Thyroid gland (tissue), 4 donors: Measurements from ENCODE around the gene ZNF625. TPM values are rescaled to one million over a fixed set of nuclear protein-coding genes. Genes with fewer than 3 reads are reported as not detected.
"Not testable (repeated sequence)": the region's sequence is repeated elsewhere in the genome, so short reads cannot be mapped to it uniquely, and the experiment has no call there.

ENCODE experiments used
- DNase-seq, 2 donors: peaks; one replicate each; pipeline ENCODE4 v3.0.0-alpha.2; 2019
- H3K27ac ChIP-seq, 3 donors: fragments of 200-600 bp; sonication (generic); 1 replicate in 2 of 3; 2 replicates in 1 of 3; pipeline ENCODE4 v1.5.1; 2016 to 2019; ENCODE audit warnings: mild to moderate bottlenecking in 1 of 3, moderate library complexity in 1 of 3
- H3K27me3 ChIP-seq: fragments of 200-600 bp; sonication (generic); one replicate; pipeline ENCODE4 v1.5.1; 2019
- H3K36me3 ChIP-seq, 2 donors: fragments of 200-600 bp; sonication (generic); one replicate each; pipeline ENCODE4 v1.5.1; 2016 to 2019
- H3K4me1 ChIP-seq, 2 donors: fragments of 200-600 bp; sonication (generic); one replicate each; pipeline ENCODE4 v1.5.1; 2017 to 2019
- H3K4me3 ChIP-seq, 3 donors: fragments of 200-600 bp; sonication (generic); replicated peaks in 1 of 3; 1 replicate in 2 of 3; 2 replicates in 1 of 3; pipeline ENCODE4 v1.5.1; 2016; ENCODE audit warnings: mild to moderate bottlenecking in 1 of 3
- H3K9me3 ChIP-seq: fragments of 200-600 bp; sonication (generic); one replicate; pipeline ENCODE4 v1.5.1; 2017
- POLR2A ChIP-seq, 2 donors: fragments of 450-650 bp; IDR thresholded peaks; one replicate each; pipeline ENCODE4 v1.6.1; 2017; ENCODE audit warnings: antibody characterized with exemption in 2 of 2, mild to moderate bottlenecking in 2 of 2, moderate library complexity in 1 of 2
- WGBS, 2 donors: methylation state at CpG; one replicate each; pipeline ENCODE4 v1.1.5; 2017; 5-methylcytosine and 5-hydroxymethylcytosine counted together
- intact Hi-C: fragments of 100-400 bp; cut with DNase I; formaldehyde crosslinking; loops from one replicate; pipeline ENCODE4 v1.15.1; 2023
- small RNA-seq: library from RNA; depleted of rRNA; stranded (forward); fragments of <200 nt; gene quantifications from one replicate; pipeline ENCODE3, GENCODE V24; 2016
- total RNA-seq, 4 donors: library from RNA; depleted of rRNA; stranded (reverse); fragments of >200 nt; gene quantifications; one replicate each; pipeline ENCODE4 v1.2.3, GENCODE V29; 2016
- TF ChIP-seq, protein P1 (sequence below), 6 experiments: fragments of 200-600 bp in 3 of 6; fragments of 450-650 bp in 3 of 6; sonication (generic) in 3 of 6; IDR thresholded peaks; one replicate each; pipeline ENCODE4 v1.5.1; 2016 to 2019; ENCODE audit warnings: antibody characterized with exemption in 6 of 6, mild to moderate bottlenecking in 2 of 6, inconsistent platforms in 1 of 6, moderate library complexity in 1 of 6

Gene ZNF625
- total RNA-seq, 4 donors from 2014 or later: 5.5 to 12.2 (median 11.5) TPM

DNA sequence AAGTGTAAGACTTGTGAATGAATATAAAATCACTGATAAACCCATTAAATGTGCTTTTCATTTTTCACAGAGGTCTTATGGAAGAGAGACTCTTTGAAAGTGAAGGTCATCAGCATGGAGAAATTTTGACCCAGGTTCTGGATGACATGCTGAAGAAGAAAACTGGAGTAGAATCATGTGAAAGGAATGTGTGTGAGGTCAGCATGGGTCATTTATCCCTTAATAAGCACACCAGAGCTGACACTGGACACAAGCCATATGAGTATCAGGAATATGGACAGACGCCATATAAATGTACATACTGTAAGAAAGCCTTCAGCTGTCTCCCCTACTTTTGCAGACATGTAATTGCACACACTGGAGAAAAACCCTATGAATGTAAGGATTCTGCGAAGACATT, 45.4 kb downstream of the ZNF625 start:
- no peak overlapping the region for H3K27ac ChIP-seq
- no peaks in the 10 kb centered on the region for H3K36me3 ChIP-seq
- H3K4me3 ChIP-seq: no peak overlapping the region
- H3K27me3 ChIP-seq: no peaks in the 10 kb centered on the region
- no peaks in the 10 kb centered on the region for H3K9me3 ChIP-seq
- intact Hi-C loops: no loop called here
- DNase-seq: no peak
- H3K4me1 ChIP-seq: no peaks in the 10 kb centered on the region
- TF ChIP-seq, protein P1, sequence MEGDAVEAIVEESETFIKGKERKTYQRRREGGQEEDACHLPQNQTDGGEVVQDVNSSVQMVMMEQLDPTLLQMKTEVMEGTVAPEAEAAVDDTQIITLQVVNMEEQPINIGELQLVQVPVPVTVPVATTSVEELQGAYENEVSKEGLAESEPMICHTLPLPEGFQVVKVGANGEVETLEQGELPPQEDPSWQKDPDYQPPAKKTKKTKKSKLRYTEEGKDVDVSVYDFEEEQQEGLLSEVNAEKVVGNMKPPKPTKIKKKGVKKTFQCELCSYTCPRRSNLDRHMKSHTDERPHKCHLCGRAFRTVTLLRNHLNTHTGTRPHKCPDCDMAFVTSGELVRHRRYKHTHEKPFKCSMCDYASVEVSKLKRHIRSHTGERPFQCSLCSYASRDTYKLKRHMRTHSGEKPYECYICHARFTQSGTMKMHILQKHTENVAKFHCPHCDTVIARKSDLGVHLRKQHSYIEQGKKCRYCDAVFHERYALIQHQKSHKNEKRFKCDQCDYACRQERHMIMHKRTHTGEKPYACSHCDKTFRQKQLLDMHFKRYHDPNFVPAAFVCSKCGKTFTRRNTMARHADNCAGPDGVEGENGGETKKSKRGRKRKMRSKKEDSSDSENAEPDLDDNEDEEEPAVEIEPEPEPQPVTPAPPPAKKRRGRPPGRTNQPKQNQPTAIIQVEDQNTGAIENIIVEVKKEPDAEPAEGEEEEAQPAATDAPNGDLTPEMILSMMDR (IDR thresholded peaks at IDR 0.05): no peak
- no peak for TF ChIP-seq POLR2A (IDR thresholded peaks at IDR 0.05)
- WGBS, 2 donors: 44 to 50% methylated on average over 2 of the region's 2 CpGs

GRCh38 chr19:12103909-12104308, 52.6 kb downstream of the ZNF625 start:
- H3K36me3 ChIP-seq, H3K27me3 ChIP-seq, DNase-seq, H3K4me1 ChIP-seq, H3K27ac ChIP-seq, H3K4me3 ChIP-seq, H3K9me3 ChIP-seq, intact Hi-C loops: not testable (repeated sequence)
- WGBS, 2 donors: 93 to 96% methylated on average over 4 of the region's 4 CpGs

DNA sequence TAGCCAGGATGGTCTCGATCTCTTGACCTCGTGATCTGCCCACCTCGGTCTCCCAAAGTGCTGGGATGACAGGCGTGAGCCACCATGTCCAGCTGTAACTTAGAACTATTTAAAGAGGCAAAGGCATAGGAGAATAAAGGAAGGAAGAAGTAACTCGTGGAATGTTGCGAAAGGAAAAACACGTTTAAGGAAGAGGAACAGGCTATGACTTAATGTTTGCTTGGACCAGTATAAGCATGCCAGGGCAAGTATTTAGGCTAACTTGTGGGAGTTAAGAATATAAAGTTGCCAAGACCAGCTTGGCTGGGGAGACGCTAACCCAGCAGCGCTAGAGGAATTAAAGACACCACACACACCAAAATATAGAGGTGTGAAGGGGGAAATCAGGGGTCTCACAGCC, 58.5 kb downstream of the ZNF625 start:
- WGBS, 2 donors: 97% methylated on average over 9 of the region's 9 CpGs
- H3K36me3 ChIP-seq: no peaks in the 10 kb centered on the region

GRCh38 chr19:12095111-12095790, 61.3 kb downstream of the ZNF625 start:
- H3K36me3 ChIP-seq: no peaks in the 10 kb centered on the region
- intact Hi-C loops: no loop called here
- H3K27me3 ChIP-seq: no peaks in the 10 kb centered on the region
- H3K4me3 ChIP-seq: no peak overlapping the region
- no peak for DNase-seq
- H3K27ac ChIP-seq: no peak overlapping the region
- no peaks in the 10 kb centered on the region for H3K9me3 ChIP-seq
- TF ChIP-seq, protein P1 (IDR thresholded peaks at IDR 0.05): no peak
- no peak for TF ChIP-seq POLR2A (IDR thresholded peaks at IDR 0.05)
- 97 to 100% methylated on average over 4 of the region's 4 CpGs for WGBS, 2 donors
- H3K4me1 ChIP-seq: peaks cover 0 to 9% of the 10 kb centered on the region in 2 donors

More for the DNA sequence above, 58.5 kb downstream of the ZNF625 start:
- no peak overlapping the region for H3K27ac ChIP-seq
- no peaks in the 10 kb centered on the region for H3K27me3 ChIP-seq
- H3K9me3 ChIP-seq: no peaks in the 10 kb centered on the region
- peaks cover 0 to 3% of the 10 kb centered on the region in 2 donors for H3K4me1 ChIP-seq
- intact Hi-C loops: no loop called here
- no peak overlapping the region for H3K4me3 ChIP-seq
- TF ChIP-seq POLR2A (IDR thresholded peaks at IDR 0.05): no peak
- TF ChIP-seq, protein P1 (IDR thresholded peaks at IDR 0.05): no peak
- no peak for DNase-seq

Small RNAs within 50 kb of the gene (small RNA-seq; reads per million reads assigned to genes)
- not detected for gene RNA5SP467

Other genes with a start within 250 kb of the ZNF625 start
- 10 to 100 TPM; 10.9 to 23.1 (median 16.0) TPM for gene ZNF700, start 231.6 kb downstream of the ZNF625 start, total RNA-seq
- gene ZNF763, start 191.7 kb downstream of the ZNF625 start, total RNA-seq: 10 to 100 TPM in 2 of 4 donors, 1 to 10 TPM in 2; 7.4 to 14.4 (median 10.3) TPM
- 10 to 100 TPM in 3 of 4 donors, 1 to 10 TPM in 1; 8.9 to 21.8 (median 12.6) TPM for gene ZNF433, start 121.1 kb downstream of the ZNF625 start, total RNA-seq
- gene ZNF878, start 103.8 kb downstream of the ZNF625 start, total RNA-seq: under 1 TPM; 0.22 to 0.67 (median 0.33) TPM
- 10 to 100 TPM; 16.4 to 25.6 (median 21.0) TPM for gene ZNF844, start 92.0 kb downstream of the ZNF625 start, total RNA-seq
- 1 to 10 TPM; 5.2 to 7.5 (median 6.2) TPM for gene ZNF20, start 16.4 kb downstream of the ZNF625 start, total RNA-seq
- 10 to 100 TPM; 17.6 to 30.2 (median 19.1) TPM for gene ZNF136, start 6.4 kb upstream of the ZNF625 start, total RNA-seq
- 10 to 100 TPM; 13.7 to 24.6 (median 19.2) TPM for gene ZNF44, start 138.1 kb upstream of the ZNF625 start, total RNA-seq
- 10 to 100 TPM in 3 of 4 donors, 1 to 10 TPM in 1; 9.9 to 13.7 (median 11.7) TPM for gene ZNF563, start 176.9 kb upstream of the ZNF625 start, total RNA-seq
- gene ZNF442, start 208.9 kb upstream of the ZNF625 start, total RNA-seq: 1 to 10 TPM; 3.4 to 6.3 (median 4.3) TPM
- 1 to 10 TPM; 4.1 to 7.7 (median 5.8) TPM for gene ZNF799, start 244.5 kb upstream of the ZNF625 start, total RNA-seq